Panc1 (cell line): ENCODE data around the gene SOX18.

Source experiments
- CTCF ChIP-seq: fragments of 450-650 bp; IDR thresholded peaks from 2 replicates; pipeline ENCODE4 v1.5.1; 2017; ENCODE audit warnings: mild to moderate bottlenecking
- POLR2AphosphoS5 ChIP-seq: IDR thresholded peaks from 2 replicates; pipeline ENCODE4 v1.6.1; 2012; ENCODE audit warnings: mild to moderate bottlenecking, low read depth, low read length, moderate library complexity
- SIN3A ChIP-seq: IDR thresholded peaks from 2 replicates; pipeline ENCODE4 v1.6.1; 2012; ENCODE audit warnings: low read depth, mild to moderate bottlenecking, low read length, moderate library complexity, borderline replicate concordance; ENCODE audit not compliant: insufficient read depth
- TCF7L2 ChIP-seq: IDR thresholded peaks from 2 replicates; pipeline ENCODE4 v1.6.1; 2011; ENCODE audit warnings: mild to moderate bottlenecking, low read depth, low read length, inconsistent platforms

DNA sequence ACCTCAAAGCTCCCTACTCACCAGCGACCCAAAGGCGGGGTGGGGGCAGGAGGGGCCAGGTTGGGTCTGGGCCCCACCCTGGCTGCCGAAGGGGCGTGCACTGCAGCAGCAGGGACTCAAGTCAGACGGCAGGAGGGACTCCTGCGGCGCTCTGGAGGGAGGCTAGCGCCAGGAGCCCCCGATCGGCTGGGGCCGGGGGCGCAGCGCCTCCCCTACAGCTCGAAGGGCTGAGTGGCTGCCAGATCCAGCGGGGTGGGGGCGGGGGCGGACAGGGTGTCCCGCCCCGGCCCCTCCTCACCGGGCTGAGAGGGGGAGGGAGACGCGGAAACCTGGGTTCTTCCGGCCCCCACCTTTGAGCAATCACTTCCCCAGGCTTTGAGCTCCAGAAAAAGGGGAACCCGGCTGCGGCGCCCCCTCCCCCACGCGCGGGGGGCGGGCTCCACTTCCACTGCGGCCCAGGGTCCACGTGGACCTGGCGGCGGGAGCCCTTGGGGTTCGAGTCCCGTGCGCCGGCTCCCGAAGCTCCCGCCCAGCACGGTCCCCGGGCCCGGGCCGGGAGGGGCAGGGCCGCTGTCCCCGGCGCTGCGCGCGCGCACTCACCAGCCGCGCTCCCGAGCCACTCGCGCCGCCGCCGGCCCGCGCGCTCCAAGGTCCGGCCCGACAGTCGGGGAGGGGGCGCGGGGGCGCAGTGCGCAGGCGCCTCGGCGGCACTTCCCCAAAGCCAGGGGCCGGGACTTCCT lies 30.0 kb upstream of the SOX18 start, which contains the start of gene RGS19:
- TF ChIP-seq CTCF (no peak), TCF7L2 (no peak), SIN3A (no peak), POLR2AphosphoS5 (no peak)
